Activated CD4-positive, alpha-beta T cell treated with anti-CD3 and anti-CD28 coated beads, Interleukin-2, Interleukin-4, amounts not matched to agents 100 ng/mL and 50 ng/mL, durations not matched to agents 16 hours and 8 hours (primary cell): ENCODE results near the gene CAPRIN2.

ENCODE experiments used
- DNase-seq: peaks from one replicate; pipeline ENCODE4 v3.0.0-alpha.2; 2020; ENCODE audit warnings: low spot score

The CAPRIN2 gene

GRCh38 chr12:30764251-30764650 lies 9.5 kb upstream of the CAPRIN2 start:
- no peak for DNase-seq

DNA sequence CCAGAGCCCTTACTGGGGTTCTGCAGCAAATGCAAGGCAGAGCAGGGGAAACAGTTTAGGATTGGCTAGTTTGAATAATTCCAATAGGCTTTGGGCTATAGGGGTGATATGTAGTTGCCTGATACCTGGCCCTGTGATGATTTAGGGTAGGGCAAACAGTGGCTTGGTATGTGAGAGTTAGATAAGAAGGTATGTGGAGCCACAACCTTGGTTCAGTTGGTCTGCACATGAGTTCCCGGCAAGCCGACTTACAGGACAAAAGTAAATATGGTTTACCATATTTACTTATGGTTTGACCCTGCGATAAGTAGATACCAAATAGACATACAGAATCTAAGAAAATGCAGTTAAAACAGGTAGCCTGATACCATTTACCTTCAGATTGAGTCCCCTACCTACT lies 8.3 kb upstream of the CAPRIN2 start:
- DNase-seq: no peak

DNA sequence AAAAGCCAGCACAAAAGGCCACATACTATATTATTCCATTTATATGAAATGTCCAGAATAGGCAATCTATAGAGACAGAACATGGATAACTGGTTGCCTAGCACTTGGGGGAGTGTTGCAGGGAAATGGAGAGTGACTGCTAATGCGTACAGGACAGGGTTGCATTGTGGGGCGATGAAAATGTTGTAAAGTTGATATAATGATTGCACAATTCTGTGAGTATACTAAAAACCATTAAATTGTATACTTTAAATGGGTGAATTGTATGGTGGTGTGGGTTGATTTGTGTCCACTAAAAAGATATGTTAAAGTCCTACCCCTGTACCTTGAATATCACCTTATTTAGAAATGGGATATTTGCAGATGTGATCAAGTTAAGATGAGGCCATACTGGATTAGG lies 7.0 kb upstream of the CAPRIN2 start:
- no peak for DNase-seq

GRCh38 chr12:30757316-30757715 lies 2.6 kb upstream of the CAPRIN2 start:
- peak; percentile 5 for DNase-seq

- DNase-seq: no peak
These were observed 1.3 kb upstream of the CAPRIN2 start for GRCh38 chr12:30756074-30756473.

DNA sequence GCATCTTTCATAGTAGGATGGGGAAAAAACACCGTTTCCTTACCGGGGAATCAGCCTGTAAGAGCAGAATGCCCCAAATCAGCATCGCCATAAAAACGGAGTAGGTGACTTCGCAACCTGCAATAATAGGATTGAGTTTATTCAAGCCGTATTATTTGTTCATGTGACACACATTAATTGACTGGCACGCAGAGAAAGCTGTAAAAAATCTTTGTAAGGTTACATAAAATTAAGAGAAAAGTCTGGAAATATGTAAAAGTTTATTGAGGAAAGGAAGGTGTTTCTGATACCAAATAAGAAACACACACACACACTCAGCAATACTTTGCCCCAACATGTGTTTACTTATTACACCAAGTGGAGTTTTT lies 628 bp upstream of the CAPRIN2 start:
- no peak for DNase-seq

DNA sequence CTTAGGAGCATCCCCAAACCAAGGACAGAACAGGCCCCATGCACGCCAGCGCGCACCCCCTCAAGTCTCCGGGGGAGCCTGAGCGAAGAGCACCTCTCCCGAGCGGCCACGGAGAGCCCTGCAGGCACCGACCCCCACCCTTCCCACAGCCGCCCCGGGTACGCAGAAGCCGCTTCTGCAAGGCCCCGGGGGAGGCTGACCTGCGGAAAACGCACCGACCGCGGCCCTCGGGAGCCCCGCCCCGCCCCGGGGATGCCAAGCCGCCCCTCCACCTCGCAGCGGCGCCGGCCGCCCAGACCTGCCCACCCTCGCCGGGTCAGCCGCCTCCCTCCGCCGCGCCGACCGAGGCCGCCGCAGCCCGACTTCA lies 385 bp downstream of the CAPRIN2 start:
- DNase-seq: no peak

GRCh38 chr12:30753751-30754382 lies 884 bp downstream of the CAPRIN2 start:
- no peak for DNase-seq

DNA sequence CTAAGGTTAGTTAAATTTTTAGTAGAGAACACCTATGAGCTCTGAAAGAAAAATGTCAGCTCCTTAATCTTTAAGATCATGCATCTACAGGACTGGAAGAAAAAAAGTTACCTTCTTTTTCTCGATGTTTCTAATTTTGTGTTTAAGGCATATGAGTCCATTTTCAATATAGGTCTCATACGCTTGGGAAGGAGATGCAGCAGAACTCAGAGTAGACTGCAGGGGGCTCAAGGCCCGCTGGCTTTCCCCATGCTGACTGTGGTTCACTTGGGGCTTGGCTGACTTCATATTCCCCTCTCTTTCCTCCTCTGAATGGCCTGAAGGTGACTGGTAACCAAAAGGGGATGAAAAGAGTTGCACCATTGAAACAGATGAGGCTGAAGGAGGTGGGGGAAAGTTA lies 1.5 kb downstream of the CAPRIN2 start:
- DNase-seq: peak; percentile 8

DNA sequence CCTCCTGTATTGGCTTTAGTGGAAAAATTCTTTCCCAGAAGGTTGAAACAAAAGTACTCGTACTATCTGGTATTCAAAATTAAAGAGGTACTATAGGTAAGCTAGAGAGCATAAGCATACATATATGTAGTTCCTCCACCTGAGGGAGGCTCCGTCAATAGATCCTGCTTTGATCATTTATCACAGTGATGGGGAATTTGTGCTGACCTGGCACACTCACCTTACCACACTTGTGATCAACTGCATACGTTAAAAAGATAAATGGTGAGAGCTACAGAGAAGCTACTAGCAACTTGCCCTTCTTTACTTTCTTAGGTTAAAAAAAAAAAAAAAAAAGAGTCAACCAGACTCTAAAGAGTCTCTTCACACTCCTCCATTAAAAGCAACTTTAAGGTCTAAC lies 2.5 kb downstream of the CAPRIN2 start:
- no peak for DNase-seq

DNA sequence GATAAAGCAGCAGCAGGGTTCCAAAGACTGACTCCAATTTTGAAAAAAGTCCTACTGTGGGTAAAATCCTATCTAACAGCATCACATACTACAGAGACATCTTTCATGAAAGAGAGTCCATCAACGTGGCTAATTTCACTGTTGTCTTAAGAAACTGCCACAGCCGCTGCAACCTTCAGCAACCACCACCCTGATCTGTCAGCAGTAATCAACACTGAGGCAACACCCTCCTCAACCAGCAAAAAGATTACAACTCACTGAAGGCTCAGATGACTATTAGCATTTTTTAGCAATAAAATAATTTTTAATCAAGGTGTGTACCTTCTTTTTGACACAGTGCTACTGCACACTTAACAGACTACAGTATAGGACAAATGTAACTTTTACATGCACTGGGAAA lies 6.6 kb downstream of the CAPRIN2 start:
- DNase-seq: no peak

DNA sequence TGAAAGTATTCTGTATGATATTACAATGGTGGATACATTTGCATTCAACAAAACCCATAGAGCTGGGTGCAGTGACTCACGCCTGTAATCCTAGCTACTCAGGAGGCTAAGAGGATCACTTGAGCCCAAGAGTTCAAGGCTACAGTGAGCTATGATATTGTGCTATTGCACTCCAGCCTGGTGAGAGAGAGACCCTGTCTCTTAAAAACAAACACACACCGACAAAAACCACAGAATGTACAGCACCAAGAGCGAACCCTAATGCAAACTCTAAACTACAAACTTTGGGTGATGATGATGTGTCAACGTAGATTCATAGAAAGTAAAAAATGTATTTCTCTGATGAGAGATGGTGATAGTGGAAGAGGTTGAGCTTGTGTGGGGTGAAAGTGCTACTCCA lies 8.6 kb downstream of the CAPRIN2 start:
- no peak for DNase-seq

DNA sequence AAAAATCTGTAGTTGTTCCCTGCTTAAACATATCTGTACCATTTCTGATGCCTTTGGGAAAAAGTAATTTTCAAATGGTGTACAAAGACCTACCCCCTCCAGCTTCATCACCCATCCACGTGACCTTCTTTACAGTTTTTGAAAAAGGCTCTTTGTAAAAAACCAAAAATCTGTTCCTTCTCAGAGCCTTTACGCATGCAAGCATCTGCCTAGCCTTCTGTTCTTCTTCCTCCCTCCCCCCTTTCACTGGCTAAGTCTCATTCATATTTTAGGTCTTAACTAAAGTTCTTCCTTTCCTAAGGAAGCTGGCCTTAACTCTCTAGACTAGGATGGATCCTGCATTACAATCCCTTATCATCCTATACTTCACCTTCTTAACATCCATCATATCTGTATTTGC lies 10.4 kb downstream of the CAPRIN2 start:
- no peak for DNase-seq

- DNase-seq: no peak
These were observed 14.5 kb downstream of the CAPRIN2 start for GRCh38 chr12:30740274-30740673.

- no peak for DNase-seq
These were observed 15.7 kb downstream of the CAPRIN2 start for GRCh38 chr12:30739020-30739419.

DNA sequence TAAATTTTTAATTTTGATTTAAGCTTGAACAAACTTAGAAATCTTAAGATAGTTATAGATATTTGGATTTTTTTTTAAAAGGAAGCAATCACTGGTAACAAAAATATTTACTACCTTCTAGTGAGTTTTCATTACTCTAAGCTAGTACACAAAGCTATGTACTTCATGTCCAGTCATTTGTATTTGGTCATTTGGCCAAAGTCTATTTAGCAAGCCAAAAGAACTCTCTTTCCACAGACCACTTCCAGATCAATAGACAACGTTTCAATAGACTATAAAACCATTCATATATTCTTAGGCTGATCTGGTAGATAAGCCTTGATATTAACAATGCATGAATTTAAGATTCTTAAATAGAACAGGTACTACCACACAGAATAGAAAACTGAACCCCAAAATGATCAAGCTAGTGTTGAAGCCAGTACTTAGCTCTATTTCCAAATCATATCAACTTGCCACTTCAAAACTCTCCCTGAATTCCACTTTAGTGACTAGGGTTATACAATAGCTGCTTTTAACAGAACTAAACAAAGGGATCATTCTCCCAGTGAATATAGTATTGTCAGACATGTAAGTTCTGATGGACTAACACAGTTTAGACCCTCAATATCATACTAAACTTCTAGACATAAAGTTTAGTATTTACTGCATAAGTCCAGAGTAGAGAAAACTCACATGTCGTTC lies 21.7 kb downstream of the CAPRIN2 start:
- DNase-seq: no peak

DNA sequence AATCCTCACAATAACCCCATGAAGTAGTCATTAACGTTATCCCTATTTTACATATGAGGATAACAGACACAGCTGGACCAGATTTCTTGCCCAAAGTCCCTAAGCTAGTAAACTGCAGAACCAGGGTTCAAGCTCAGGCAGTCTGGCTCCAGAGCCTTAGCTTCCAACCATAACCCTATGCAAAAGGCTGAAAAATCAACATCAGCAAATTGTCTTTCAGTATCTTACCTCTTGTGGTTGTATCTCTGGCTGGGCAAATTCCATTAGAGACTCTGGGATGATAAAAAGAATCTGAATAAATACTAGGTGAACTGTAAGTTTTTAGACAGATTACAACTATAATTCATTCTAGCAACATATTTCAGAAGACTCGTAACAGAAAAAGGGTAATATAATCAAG lies 24.7 kb downstream of the CAPRIN2 start:
- no peak for DNase-seq

- no peak for DNase-seq
These were observed 25.2 kb downstream of the CAPRIN2 start for GRCh38 chr12:30729547-30729946.

- no peak for DNase-seq
These were observed 28.1 kb downstream of the CAPRIN2 start for GRCh38 chr12:30726647-30727046.

DNA sequence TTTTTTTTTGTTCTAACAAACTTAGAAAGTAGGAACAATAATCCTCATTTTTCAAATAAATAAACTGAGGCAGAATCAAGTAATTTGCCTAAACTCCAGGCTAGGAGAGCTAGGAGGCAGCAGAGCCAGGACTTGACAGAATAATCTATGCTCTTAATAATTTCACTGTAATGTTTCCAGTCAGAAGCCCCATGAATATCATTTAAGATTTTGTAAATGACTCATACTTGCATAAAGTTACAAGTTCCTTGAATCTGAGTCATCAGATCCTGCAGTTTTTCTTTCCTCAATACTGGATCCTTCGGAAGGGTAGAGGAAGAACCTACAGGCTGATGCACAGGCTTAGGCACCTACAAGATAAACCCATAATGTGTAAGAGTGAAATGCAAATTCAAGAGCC lies 29.0 kb downstream of the CAPRIN2 start:
- no peak for DNase-seq

DNA sequence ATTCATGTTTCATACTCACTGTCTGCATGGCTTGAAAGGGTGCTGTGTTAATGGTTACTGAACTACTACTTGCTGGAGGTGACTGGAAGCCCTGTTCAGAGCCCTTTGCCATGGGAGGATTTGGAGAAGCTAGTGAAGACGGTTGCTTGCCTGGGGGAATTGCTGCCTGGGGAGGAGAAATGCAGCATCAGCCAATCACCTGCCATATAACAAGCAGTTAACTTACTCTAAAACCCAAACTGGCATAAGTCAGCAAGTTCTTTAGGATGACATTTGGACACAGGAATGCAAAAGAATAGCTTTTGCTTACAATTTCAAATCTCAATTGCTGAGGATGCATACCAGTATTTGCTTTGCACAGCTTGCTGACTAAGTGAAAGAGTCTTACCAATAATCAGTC lies 35.7 kb downstream of the CAPRIN2 start:
- no peak for DNase-seq

DNA sequence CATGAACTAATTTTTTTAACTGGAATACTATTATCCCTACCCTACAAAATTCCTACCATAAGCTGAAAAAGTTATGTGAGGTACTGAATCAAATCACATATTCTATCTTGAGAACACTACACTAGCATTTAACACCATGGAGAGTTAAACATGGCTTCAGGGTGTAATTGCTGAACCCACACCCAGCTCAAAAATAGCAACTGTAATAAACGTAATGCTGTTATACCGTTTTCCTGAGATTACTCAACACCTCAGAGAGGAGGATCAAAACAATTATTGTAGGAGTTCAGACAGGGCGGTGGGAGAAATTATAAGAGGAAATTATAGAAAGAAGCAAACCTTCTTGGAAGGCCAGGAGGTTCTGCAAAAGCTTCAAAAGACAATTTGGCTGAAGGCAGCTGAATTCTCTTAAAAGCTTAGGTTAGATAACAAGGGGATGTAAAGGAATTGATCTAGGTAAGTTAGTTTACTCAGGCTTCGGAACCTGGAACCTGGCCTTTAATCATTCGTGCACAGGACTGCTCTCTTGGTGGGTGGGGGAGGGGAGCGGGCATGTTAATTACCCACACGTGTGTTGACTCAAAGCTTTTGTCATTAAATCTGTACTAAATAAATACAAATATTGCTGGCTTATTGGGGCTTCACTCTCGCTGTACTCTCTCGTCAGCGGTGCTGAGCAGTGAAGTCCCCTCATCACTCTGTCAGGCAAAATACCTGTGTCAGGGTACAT lies 47.0 kb downstream of the CAPRIN2 start:
- no peak for DNase-seq

- DNase-seq: no peak
These were observed 48.3 kb downstream of the CAPRIN2 start for GRCh38 chr12:30706476-30706875.

GRCh38 chr12:30701056-30701455 lies 53.7 kb downstream of the CAPRIN2 start:
- no peak for DNase-seq
